H4 (cell line): Measurements from ENCODE around the gene ZNF330. TPM values are rescaled to one million over a fixed set of nuclear protein-coding genes. Genes with fewer than 3 reads are reported as not detected.
"Not testable (repeated sequence)": the region's sequence is repeated elsewhere in the genome, so short reads cannot be mapped to it uniquely, and the experiment has no call there.

Experiments used
- DNase-seq: peaks from one replicate; pipeline ENCODE4 v3.0.0-alpha.2; 2015; ENCODE audit warnings: low spot score
- total RNA-seq: library from RNA; depleted of rRNA; stranded (reverse); fragments of >200 nt; shearing (Covaris generic); gene quantifications from 2 replicates; pipeline ENCODE4 v1.2.3, GENCODE V29; 2014; rRNA removed

Gene ZNF330
- 26.2 and 40.5 TPM in 2 replicates for total RNA-seq

DNA sequence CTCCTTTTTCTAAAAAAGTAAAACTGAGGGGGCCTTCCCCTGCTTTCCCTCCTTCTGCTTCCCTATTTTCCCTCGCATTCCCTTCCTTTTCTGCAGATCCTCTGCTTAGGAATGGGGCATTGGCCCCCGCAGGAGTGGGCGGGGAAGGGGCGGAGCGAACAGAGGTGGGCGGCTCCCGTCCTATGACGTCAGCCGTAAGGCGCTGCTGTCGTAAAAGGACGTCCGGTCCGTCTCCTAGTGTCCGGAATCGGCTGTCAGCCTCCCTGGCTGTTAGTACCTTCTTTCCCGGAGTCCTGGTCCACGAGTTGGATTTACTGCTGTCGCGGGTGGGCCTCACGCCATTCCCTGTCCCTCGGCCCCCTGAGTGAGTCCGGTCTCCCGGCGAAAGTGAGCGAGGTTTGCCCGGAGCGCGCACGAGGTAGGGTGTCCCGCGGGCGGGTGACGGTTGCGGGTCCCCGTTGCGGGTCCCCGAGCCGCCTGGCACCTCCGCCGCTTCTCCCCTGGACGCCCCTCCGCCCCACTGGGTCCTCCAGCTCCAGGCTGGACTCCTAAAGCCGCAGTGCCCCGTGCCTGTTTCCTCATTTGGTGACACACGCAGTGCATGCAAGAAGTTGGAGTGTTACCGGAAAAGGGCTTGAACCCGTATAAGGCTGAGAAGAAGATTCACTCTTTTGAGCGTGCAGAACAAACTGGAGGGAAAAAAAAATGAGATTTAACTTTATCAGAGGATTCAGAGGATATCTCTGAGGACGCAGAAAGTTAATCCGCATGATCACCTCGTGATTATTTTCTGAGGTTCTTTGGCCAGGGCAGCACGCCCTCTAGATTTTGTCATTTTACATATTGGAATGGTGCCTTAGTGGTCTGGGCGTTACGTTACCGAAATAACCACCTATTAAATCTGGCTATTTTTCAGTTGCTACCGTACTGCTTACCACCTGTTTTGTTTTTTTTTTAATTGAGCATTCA lies at the start of gene ZNF330:
ZNF330 (plus strand) TSS at position 205 of the 969 bp plus-strand sequence. CDS start 1,477 bp downstream, outside the sequence.
- peak; percentile 79 for DNase-seq

DNA sequence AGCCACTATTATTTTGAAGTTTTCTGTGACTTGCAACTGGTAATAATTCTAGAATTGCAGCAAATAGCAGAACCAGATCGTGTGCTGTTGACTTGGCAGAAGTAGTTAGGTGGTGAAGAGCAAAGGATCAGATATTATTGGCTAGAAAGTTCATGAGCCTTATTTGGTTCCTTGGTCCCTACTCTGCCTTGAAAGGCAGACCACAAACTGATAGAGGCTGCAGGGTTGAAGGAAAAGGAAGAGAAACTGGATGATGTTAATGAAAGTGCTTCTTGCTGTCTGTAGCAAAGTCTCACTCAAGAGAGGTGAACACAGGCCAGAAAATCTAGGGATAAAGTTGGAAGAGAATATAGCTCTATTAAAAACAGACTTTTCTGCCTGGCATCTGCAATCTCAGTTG lies 46.2 kb upstream of the ZNF330 start:
- DNase-seq, result no peak

DNA sequence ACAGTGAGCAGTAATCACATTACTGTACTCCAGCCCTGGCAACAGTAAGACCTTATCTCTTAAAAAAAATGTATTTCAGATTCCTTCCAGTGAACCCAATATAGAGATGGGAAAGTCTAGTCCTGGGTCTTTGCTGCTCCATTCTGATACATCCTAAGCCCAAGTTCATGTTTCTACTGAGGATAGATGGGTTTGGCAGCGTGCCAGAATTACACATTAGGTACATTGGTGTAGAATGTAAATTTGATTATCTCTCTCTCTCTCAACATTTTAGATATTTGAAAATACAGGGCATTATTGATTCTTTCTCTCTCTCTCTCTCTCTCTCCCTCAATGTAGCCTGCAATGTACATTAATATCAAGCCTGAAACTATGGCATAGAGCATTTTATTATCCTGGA lies 43.5 kb upstream of the ZNF330 start:
- no peak for DNase-seq

DNA sequence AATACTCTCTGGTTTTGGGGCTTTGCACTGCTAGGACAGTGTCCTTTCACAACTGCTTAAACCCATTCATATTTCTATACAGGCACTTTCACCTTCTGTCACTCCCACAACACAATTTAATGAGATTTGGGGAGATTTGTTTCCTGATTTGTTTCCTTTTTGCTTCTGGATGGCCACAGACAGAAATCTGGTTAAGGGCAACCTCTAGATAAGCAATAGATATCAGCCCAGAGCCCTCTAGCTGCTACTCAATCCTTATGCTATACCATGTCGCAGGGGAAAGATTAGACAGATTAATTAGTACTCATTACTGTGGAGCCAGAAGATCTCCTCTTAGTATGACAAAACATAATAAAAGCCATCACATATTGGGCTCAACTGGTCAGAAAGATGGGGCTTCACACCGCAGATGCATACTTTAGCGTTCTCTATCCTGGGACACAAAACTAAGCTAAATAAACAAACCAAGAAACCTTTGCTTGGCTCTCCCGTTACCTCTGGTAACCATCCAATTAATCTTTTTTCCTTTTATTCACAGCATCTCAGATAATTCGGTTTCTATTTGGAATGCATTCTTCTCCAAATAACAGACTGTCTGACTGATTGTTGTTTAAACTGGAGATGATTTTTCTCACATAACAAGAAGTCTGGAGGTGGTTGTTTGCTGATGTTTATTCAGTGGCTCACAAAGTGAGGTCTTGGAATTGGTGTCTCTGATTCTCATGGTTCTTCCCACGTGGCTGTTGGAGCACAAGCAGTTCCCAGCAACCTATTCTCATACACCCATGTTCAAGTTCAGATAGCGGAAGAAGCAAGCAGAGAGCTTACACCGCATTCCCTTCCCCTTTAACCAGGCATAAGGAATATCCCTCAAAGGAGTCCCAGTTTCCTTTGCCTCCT lies 41.0 kb upstream of the ZNF330 start:
- peak; percentile 7 for DNase-seq

DNA sequence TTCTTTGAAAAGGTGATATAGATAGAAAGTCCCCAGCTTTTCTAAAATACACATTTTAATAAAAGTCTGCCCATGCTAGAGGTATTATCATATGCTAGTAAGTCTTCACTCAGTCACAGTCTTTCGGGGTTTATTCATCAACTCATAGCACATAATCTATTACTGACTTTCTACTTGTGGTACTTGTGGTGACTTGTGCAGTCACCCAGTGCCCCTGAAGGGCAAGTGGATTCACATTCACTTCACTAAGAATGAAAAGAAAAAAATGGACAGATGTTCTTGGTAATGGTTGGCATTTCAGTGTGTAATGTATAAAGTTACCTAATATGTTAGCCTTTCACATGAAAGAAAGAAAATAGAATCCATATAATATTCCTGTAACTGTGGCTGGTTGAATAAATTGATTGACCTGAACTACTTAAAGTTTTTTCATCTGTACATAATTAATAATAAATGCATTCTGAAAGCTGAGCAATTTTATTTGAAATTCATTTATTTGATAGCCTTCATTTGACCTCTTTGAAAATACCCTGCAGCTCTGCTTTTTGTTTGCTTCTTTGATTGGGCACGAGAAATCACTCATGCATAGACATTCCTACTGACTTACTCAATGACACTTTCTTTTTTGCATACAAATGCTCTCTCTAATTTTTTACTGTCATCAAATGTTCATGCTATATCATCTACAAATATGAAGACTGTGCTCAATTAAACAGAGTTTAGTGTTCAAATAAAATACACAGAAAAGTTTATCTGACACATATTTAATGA lies 39.5 kb upstream of the ZNF330 start:
- DNase-seq, result no peak

DNA sequence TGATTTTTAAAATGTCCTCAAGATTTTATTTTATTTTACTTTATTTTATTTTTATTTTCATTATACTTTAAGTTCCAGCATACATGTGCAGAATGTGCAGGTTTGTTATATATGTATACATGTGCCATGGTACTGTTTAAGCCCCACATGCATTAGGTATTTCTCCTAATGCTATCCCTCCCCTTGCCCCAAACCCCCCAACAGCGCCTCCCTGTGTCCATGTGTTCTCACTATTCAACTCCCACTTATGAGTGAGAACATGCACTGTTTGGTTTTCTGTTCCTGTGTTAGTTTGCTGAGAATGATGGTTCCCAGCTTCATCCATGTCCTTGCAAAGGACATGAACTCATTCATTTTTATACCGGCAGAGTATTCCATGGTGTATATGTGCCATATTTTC lies 37.2 kb upstream of the ZNF330 start:
- DNase-seq, result not testable (repeated sequence)

DNA sequence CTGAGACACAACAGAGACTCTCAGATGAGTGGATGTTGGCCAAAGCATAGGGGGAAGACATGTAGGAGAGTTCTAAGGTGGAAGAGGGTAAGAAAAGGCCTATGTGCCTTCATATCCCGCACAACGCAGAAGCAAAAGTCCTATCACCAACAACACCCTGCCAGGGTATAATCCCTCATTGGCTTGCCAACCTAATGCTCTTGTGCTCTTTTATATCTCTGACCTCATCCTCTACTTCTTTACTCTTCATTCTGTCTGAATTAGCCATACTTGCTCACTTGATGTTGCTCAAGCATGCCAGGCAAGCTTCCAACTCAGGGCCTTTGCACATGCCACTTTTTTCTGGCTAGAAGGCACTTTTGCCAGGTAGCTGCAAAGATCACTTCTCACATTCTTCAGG lies 28.1 kb upstream of the ZNF330 start:
- no peak for DNase-seq

DNA sequence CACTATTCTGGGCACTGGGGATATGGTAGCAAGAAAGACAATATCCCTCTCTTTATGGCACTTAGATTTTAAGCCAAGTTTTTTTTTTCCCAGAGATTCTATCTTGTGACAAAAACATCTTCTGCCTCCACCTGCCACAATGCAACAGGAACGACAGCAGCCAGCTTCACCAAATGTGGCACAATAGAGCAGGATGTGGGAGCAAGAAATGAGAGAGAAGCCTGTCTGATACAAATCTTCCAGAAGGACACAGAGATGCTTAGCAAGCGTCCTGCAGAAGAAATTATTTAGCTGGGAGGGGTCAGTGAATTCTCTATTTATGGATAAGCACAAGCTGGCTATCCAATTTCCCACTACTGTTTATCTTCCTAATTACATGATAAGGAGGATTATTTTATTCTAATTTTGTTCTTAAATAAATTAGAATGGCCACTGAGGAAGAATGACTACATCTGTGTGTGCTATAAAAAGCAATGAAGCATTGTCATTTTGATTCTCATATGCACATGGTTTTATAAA lies 27.1 kb upstream of the ZNF330 start:
- DNase-seq, result no peak

DNA sequence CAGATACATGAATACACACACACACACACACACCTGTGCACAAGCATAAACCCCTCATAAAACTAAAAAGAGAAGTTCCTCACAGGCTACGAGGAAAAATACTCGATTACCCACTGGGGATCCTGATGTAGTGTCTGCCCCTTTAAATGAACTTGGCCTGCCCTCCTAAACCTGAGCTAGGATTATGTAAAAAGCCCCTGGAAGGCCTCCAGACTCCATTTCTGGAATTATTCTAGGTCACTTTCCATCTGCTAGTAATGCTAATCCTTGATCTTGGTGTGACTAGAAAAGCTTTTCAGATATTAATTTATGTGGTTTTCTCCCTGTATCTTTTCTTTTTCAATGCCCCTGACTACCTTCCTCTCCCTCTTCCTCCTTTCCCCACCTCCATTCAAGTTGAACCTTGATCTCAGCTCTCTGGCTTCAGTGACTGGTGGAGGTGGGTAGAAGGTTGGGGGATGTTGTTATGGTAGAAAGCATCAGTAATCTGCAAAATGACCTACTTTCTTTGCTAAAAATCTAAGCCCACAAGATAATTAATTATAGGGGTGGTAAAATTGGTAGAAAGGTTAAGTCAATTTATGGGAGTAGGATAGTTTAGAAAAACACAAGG lies 25.5 kb upstream of the ZNF330 start:
- no peak for DNase-seq

DNA sequence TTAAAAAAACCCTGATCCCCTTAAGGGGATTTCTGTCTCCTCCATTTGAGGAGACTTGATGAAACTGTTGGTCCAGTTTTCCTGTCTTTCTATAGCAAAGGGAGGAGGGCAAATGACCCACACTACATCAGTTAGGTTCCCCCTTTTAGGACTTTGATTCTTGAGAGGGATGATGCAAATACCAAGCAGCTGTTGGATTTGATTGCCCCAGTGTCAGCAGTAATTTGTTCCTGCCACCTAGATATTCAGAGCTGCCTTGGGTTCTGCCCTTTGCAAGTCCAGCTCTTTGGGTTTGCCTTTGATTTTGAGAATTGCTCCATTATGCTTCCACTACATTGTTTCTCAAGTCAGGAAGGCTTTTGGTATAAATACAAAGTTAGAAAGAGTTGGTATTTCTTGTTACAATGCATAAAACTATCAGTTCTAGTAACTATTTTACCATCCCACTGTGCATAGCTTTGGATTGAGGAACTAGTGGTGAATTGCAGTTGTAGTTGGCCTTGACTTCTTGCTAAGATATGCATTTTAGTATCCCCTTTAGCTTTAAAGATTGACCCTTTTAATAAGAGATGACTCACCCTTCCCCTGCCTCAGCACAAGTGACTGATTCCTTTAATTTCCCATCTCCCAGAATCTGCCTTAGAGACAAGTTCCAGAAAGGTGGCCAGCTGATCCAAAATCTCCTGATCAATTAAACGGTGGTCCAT lies 24.3 kb upstream of the ZNF330 start:
- DNase-seq, result no peak

DNA sequence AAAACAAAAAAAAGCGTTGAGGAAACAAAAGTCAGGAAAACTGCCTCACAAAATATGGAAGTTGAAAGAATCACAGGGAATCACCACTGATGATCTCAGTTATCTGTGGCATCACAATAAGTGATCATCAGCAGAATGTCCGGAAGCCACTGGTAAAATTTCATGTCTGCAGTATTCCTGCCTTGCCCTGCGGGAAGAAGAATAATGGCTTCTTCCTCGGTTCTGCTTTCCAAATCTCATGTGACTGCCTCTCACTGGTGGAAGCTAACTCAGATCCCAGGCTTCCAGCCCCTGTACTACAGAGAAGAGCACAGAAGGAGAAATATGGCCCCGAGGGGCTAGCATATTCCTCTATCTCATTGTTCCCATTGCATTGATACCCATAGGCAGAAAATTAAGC lies 12.7 kb upstream of the ZNF330 start:
- DNase-seq, result no peak

DNA sequence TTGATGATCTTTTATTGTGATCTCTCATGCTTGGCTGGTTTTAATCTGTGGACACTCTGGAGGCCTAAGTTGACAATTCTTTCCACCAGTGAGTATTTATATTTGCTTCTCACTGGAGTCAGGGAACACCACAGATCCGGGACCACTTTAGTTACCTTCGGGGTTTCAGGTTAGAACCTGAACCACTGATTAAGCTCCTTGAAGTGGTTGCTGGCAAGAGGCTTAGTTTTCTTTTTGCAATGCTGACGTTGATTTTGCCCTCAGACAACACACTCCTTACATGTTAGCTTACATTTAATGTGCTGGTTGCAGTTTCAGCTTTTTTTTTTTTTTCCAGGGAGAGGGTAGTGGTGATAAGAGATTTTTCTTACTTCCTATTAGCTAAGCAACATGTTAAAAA lies 10.5 kb upstream of the ZNF330 start:
- DNase-seq, result no peak

DNA sequence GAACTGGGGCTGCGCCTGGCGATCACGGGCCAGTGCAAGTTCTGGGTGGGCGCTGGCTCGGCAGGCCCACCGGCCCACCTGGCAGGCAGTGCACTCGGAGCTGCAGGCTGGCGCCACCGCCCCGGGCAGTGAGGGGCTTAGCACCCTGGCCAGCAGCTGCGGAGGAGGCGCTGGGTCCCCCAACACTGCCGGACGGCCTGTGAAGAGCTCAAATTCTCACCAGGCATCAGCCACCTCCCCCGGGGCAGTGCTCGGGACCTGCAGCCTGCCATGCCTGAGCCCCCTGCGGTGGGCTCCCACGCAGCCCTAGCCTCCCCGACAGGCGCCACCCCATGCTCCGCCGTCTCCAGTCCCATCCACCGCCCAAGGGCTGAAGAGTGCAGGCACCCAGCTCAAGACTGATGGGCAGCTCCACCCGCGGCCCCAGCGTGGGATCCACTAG lies 7.1 kb upstream of the ZNF330 start:
- DNase-seq, result no peak

DNA sequence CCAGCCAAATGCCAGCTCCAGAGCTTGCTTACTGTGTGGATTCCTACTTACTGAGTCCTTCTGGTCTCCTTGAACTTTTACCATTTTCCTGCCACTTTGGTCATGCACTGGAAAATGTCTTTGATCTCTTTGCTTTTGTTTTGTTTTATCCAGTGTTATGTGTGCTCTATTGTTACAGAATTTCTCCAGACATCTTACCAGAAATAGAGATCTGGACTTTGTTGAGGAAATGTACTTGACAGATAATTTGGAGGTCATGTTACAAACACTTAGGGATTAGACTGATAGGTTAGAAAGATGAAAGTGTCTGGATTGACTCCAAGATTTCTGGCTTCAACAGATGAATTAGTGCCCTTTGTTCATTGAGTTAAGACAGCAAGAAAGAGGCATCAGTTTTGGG lies 5.7 kb upstream of the ZNF330 start:
- no peak for DNase-seq

DNA sequence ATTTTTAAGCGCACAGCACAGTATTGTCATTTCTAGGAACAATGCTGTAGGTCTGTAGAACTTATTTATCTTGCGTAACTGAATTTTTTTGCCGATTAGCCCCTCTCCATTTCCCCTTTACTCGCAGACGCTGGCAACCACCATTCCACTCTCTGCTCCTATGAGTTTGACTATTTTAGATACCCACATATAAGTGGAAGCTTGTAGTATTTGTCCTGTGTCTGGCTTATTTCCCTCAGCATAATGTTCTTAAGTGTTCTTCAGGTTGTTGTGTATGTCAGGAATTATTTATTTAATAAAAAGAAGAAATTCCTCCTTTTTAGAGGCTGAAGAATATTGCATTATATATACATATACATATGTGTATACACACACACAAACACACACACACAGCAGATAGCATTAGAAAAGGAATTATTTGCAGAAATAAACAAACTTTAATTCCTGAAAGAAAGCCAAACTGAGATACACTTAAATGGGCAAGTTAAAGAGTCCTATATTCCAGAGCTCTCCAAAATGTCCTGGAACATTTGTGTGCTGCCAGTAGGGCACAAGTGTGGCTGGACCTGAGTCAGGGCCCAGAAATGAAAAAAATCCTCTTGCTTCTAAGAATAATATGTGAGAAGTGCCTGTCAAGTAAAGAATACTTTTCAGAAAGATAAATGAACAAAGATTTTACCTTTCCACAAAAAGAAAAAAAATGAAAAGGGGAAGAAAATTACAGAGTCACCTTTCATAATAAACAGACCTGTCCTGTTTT lies 4.5 kb upstream of the ZNF330 start:
- DNase-seq, result no peak

DNA sequence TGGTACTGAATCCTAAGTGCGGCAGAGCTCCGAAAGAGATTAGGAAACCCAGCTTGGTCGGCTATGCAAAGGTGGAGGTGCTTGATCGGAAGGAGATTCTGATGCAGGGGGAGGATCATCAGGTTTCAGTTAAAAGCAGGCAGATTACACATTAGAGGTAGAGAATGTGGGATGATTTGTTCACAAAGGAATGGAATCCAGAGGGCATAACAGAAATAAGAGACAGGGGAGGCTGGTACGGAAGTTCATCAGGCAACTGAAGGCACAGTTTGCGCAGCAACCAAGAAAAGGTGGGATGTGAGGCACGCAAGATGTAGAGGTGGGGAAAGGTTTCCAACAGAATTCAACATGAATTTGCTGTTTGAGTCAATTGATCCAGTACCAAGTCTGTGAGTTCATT lies 424 bp upstream of the ZNF330 start:
- no peak for DNase-seq

DNA sequence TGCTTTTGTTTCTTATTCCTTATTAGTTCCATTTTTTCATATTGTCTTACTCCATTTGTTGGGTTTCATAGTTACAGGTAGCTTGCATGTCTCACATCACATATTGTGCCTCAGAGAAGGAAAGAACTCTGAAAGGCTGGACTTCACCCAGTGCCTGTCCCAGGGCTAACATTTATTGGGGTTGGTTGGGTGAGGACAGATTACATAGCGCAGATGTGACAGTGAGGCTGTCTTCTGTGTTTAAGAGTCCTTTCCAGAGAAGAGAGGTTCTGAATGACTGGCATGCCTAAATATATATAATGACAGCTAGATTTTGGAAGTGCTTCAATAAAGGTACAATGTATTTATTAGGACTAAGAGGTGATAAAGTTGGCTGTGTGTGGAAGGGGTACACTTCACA lies 2.7 kb downstream of the ZNF330 start:
- no peak for DNase-seq

DNA sequence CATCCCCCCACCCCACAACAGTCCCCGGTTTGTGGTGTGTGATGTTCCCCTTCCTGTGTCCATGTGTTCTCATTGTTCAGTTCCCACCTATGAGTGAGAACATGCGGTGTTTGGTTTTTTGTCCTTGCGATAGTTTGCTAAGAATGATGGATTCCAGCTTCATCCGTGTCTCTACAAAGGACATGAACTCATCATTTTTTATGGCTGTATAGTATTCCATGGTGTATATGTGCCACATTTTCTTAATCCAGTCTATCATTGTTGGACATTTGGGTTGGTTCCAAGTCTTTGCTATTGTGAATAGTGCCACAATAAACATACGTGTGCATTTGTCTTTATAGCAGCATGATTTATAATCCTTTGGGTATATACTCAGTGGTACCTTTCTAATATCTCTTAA lies 6.6 kb downstream of the ZNF330 start:
- DNase-seq, result not testable (repeated sequence)

DNA sequence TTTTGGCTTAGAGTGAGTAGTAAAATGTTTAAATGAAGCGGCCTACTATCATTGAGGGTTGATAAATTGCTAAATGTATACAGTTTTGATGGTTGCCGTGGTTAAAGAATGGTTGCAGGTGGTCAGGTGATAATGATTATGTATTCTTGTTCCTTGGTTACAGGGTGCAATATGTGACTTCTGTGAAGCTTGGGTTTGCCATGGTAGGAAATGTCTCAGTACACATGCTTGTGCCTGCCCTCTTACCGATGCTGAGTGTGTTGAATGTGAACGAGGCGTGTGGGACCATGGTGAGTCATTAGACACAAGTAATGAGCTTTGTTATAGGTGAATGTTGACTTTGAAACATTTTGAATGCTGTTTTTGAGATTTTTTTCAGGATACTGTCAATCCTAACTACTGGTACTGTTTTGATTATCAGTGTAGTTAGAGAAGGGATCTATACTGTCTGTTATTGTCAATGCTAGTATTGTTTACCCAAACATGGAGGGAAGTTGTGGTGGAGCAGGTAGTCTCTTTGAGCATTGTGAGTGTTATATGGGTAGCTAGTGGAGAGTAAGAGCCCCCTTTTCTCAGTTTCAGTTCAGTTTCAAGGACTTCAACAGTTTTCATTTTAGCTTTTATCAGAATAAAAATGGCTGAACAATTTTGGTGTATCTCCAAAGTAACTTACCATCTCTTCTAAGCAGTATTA lies 8.9 kb downstream of the ZNF330 start:
- DNase-seq, result no peak
